Measurements from ENCODE around the gene AHRR.

The AHRR gene

GRCh38 chr5:415928-416635, 94.6 kb downstream of the AHRR start:
- POLR2A ChIA-PET (ENCODE audit: low non-redundant PET), result no interaction called here
- TF ChIP-seq, protein P1, sequence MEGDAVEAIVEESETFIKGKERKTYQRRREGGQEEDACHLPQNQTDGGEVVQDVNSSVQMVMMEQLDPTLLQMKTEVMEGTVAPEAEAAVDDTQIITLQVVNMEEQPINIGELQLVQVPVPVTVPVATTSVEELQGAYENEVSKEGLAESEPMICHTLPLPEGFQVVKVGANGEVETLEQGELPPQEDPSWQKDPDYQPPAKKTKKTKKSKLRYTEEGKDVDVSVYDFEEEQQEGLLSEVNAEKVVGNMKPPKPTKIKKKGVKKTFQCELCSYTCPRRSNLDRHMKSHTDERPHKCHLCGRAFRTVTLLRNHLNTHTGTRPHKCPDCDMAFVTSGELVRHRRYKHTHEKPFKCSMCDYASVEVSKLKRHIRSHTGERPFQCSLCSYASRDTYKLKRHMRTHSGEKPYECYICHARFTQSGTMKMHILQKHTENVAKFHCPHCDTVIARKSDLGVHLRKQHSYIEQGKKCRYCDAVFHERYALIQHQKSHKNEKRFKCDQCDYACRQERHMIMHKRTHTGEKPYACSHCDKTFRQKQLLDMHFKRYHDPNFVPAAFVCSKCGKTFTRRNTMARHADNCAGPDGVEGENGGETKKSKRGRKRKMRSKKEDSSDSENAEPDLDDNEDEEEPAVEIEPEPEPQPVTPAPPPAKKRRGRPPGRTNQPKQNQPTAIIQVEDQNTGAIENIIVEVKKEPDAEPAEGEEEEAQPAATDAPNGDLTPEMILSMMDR (conservative IDR thresholded peaks at IDR 0.05; ENCODE audit: low read depth), result no peak

GRCh38 chr5:416636-416960, 95.1 kb downstream of the AHRR start:
- ChIA-PET POLR2A (ENCODE audit: low non-redundant PET) (no interaction called here), CTCF (no interaction called here)
- H3K27ac ChIP-seq, result peak overlapping the region; percentile 75
- TF ChIP-seq, protein P1 (conservative IDR thresholded peaks at IDR 0.05; ENCODE audit: low read depth), result no peak
- no peak for DNase-seq (ENCODE audit: low spot score)

More at GRCh38 chr5:415928-416635, 94.6 kb downstream of the AHRR start:
- H3K27ac ChIP-seq, result peak overlapping the region; percentile 75
- CTCF ChIA-PET, result interaction anchor here (0.6 to 0.7 kb wide), 2 partner anchors 96 to 605 kb away, joined by 3 to 4 read pairs; no protein-coding TSS in a partner anchor
- DNase-seq (ENCODE audit: low spot score), result no peak

DNA sequence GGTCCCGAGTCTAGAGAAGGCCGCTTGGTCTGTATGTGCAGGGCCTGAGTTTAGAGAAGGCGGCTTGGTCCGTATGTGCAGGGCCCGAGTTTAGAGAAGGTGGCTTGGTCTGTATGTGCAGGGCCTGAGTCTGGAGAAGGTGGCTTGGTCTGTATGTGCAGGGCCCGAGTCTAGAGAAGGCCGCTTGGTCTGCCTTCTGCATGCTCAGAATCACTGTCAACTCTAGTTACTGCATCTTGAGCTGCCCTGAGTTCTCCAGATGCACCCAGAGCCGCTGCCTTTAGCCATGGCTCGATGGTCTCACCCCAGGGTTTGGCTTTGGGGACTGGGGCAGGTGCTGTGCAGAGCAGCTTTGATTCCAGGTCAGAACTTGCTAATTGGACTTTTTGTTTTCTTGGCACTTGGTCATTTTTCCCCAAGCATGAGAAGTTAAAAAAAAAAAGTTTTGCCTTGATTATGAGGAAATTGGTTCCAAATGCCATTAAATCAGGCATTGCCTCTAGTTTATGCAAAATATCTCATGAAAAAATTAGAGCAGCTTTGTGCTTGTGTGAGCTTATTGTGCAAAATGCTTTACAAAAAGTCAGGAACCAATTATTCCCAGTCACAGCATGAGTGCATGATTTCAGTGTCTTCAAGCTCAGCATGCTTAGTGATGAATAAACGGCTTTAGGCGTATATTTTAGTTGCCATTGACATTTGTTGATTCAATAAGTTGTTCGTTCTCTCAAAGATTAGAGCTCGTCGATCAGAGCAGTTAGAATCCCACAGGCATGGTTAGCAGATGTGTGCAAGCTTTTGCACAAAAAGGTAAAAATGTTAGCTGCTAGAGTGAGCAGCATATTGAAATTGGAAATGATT, 96.0 kb downstream of the AHRR start:
- DNase-seq (ENCODE audit: low spot score), result no peak
- H3K27ac ChIP-seq, result no peak overlapping the region
- ChIA-PET POLR2A (ENCODE audit: low non-redundant PET) (no interaction called here), CTCF (no interaction called here)
- TF ChIP-seq, protein P1 (conservative IDR thresholded peaks at IDR 0.05; ENCODE audit: low read depth), result no peak

DNA sequence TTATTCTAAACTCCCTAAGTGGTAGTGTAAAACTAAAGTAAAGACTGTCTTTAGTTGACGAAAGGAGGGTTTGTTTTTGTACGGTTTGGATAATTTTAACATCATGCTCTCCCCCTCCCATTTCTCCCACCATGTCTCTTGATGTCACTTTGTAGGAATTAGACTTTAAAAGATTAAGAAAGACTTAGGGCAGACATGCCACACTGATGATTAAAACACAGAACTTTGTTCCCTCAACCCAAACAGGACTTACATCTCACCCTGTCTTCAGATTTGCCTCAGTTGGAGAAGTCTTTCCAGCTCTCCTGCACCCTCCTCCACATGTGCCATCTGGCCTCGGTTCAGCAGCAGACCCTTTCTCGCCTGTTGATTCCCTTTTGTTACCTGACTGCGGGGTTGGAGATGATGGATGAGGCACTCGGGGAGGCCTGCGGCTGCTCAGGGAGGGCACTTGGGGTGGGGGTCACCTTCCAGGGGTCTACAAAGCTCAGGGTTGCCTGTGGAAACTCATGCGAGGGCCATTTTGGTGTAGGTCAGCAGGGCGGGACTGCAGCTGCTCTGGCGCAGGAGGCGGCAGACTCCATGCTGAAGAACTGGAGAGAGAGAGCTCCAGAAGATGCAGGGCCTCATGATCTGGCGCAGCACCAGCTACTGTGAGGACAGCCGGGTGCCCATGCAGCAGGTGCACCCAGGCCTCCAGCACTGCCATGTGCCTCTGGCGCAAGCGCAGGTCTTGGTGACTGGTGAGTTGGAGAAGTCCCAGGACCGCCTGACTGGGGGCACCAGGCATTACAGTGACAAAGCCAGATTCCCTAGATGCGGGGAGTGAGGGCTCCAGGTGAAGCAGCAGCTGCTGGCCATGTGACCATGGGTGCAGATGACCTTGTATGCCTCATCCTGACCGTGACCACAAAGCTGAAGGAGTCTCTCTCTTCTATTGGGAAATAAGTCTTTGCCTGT, 96.9 kb downstream of the AHRR start:
- POLR2A ChIA-PET (ENCODE audit: low non-redundant PET), result no interaction called here
- DNase-seq (ENCODE audit: low spot score), result no peak
- CTCF ChIA-PET, result no interaction called here

DNA sequence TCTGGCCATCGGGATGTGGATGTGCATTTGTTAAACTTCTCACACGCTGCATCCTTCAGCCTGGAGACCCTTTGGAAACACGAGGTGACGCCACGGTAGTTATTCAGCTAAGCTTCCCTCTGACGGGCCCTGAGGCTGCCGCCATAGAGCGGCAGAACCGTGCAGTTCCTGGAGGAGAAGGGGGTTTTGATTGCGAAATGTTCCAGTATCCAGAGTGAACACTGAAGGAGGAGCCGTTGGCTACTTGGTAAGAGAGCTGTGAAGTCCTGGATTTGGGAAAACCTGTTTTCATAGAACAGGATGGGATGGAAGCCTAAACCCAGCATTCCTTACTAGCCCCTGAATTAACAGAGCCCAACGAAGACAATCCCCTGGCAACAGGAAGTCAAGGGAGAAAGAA, 98.5 kb downstream of the AHRR start:
- no peak for DNase-seq (ENCODE audit: low spot score)
- POLR2A ChIA-PET (ENCODE audit: low non-redundant PET), result no interaction called here
- CTCF ChIA-PET, result interaction anchor here (1.1 kb wide), 1 partner anchor 103 kb away, joined by 3 read pairs; no protein-coding TSS in a partner anchor
- TF ChIP-seq, protein P1 (conservative IDR thresholded peaks at IDR 0.05; ENCODE audit: low read depth), result no peak
- H3K27ac ChIP-seq, result peak overlapping the region; percentile 11

More for the DNA sequence above, 96.9 kb downstream of the AHRR start:
- no peak overlapping the region for H3K27ac ChIP-seq
- TF ChIP-seq, protein P1 (conservative IDR thresholded peaks at IDR 0.05; ENCODE audit: low read depth), result no peak
